HepG2 (cell line): ENCODE results near the gene C18orf63. TPM values are rescaled to one million over a fixed set of nuclear protein-coding genes. Genes with fewer than 3 reads are reported as not detected.

ENCODE experiments used
- ATAC-seq: fragments of 200-7000 bp; cut with Tn5 transposase; 3 replicates; pipeline ENCODE4 v1.9.1; 2020; ENCODE audit warnings: mild to moderate bottlenecking, moderate library complexity
- BruUV-seq: library from RNA; stranded (reverse); fragments of 400-500 nt; replicated peaks from 2 replicates; lab custom pipeline; 2021; lab: Mats Ljungman, UMichigan
- CTCF ChIA-PET: fragments of 300-600 bp; formaldehyde crosslinking; extraction: SDS; loops from one replicate; lab custom pipeline; 2021; ENCODE audit warnings: low total read pairs, inconsistent platforms, low intra/inter-chr PET ratio; lab: Yijun Ruan, JAX
- POLR2A ChIA-PET: fragments of 350-600 bp; sonication (Branson Sonifier 250); formaldehyde crosslinking; loops from one replicate; lab custom pipeline; 2020; ENCODE audit warnings: antibody characterized with exemption, inconsistent platforms; lab: Yijun Ruan, JAX
- DNase-seq: peaks from one replicate; pipeline ENCODE4 v3.0.0-alpha.2; 2015; ENCODE audit warnings: low spot score
- FAIRE-seq: peaks from 3 replicates; lab custom pipeline; 2011; peaks lifted over from hg19 to GRCh38; lab: Jason Lieb, UNC
- H2AFZ ChIP-seq: one replicate; pipeline ENCODE4 v1.6.1; 2011; ENCODE audit warnings: low read length, inconsistent platforms
- H3K27ac ChIP-seq: fragments of 300-600 bp; 3 replicates; pipeline ENCODE4 v1.8.0; 2011; ENCODE audit warnings: mixed run types, mild to moderate bottlenecking, mixed read lengths, low read length, inconsistent platforms; ENCODE audit not compliant: insufficient read depth; ENCODE audit errors: extremely low read length
- H3K27me3 ChIP-seq, 2 experiments: fragments of 200-600 bp in 1 of 2; 2 replicates in 1 of 2; 3 replicates in 1 of 2; pipeline versions ENCODE4 v1.6.0 to v1.8.0; 2011; ENCODE audit warnings: low read length in 2 of 2, mild to moderate bottlenecking in 2 of 2, moderate library complexity in 2 of 2, inconsistent platforms in 1 of 2; ENCODE audit not compliant: insufficient read depth in 2 of 2, control insufficient read depth in 1 of 2
- H3K36me3 ChIP-seq, 2 experiments: fragments of 200-600 bp in 1 of 2; replicated peaks in 1 of 2; 2 replicates in 1 of 2; 3 replicates in 1 of 2; pipeline versions ENCODE4 v1.5.1 to v1.8.0; 2011; ENCODE audit warnings: low read length in 2 of 2, inconsistent platforms in 1 of 2; ENCODE audit not compliant: insufficient read depth in 2 of 2, control insufficient read depth in 1 of 2
- H3K4me1 ChIP-seq: 2 replicates; pipeline ENCODE4 v1.5.1; 2012; ENCODE audit warnings: low read length, inconsistent platforms; ENCODE audit not compliant: insufficient read depth
- H3K4me2 ChIP-seq: 2 replicates; pipeline ENCODE4 v1.6.0; 2011; ENCODE audit warnings: low read depth, low read length, inconsistent platforms
- H3K4me3 ChIP-seq, 3 experiments: fragments of 200-600 bp in 1 of 3; sonication (generic), shearing (Covaris generic) in 1 of 3; replicated peaks in 1 of 3; 2 replicates each; pipeline ENCODE4 v1.5.1; 2011 to 2016; ENCODE audit warnings: low read length in 3 of 3, inconsistent platforms in 2 of 3, low read depth in 2 of 3, mild to moderate bottlenecking in 2 of 3, control low read depth in 1 of 3, mixed read lengths in 1 of 3; ENCODE audit not compliant: insufficient read depth in 1 of 3
- H3K79me2 ChIP-seq: one replicate; pipeline ENCODE4 v1.6.1; 2011; ENCODE audit warnings: low read length, inconsistent platforms; ENCODE audit not compliant: insufficient read depth
- H3K9ac ChIP-seq: 2 replicates; pipeline ENCODE4 v1.6.0; 2011; ENCODE audit warnings: mild to moderate bottlenecking, low read depth, low read length, inconsistent platforms; ENCODE audit not compliant: insufficient read depth
- H3K9me3 ChIP-seq: 2 replicates; pipeline ENCODE4 v1.5.1; 2012; ENCODE audit warnings: mild to moderate bottlenecking, low read length
- H4K20me1 ChIP-seq: 2 replicates; pipeline ENCODE4 v1.6.0; 2011; ENCODE audit warnings: inconsistent platforms, mild to moderate bottlenecking, low read length, moderate library complexity; ENCODE audit not compliant: insufficient read depth
- AGO1 ChIP-seq: fragments of 200-400 bp; formaldehyde crosslinking; IDR thresholded peaks from 2 replicates; pipeline ENCODE4 v1.6.1; 2017; ENCODE audit warnings: mild to moderate bottlenecking, low read depth, low read length, moderate library complexity; ENCODE audit not compliant: poor library complexity, severe bottlenecking
- IKZF1 ChIP-seq: fragments of 450-650 bp; IDR thresholded peaks from 2 replicates; pipeline ENCODE4 v1.7.1; 2016
- MYNN ChIP-seq: sonication (generic); formaldehyde crosslinking; IDR thresholded peaks from 2 replicates; pipeline ENCODE4 v1.4.0; 2020; ENCODE audit warnings: mild to moderate bottlenecking, low read depth, missing genetic modification reagents
- RORA ChIP-seq: sonication (generic); formaldehyde crosslinking; IDR thresholded peaks from 2 replicates; pipeline ENCODE4 v1.5.0; 2020; ENCODE audit warnings: mild to moderate bottlenecking, missing genetic modification reagents, moderate library complexity
- SNAPC2 ChIP-seq: sonication (generic); formaldehyde crosslinking; IDR thresholded peaks from 2 replicates; pipeline ENCODE4 v1.8.1; 2022; ENCODE audit warnings: mild to moderate bottlenecking, missing genetic modification reagents
- U2AF1 ChIP-seq: fragments of 200-400 bp; formaldehyde crosslinking; optimal IDR thresholded peaks from 2 replicates; pipeline ENCODE3; 2017; ENCODE audit warnings: mild to moderate bottlenecking, low read depth, low read length
- WIZ ChIP-seq: sonication (generic); formaldehyde crosslinking; IDR thresholded peaks from 2 replicates; pipeline ENCODE4 v1.5.1; 2020; ENCODE audit warnings: mild to moderate bottlenecking, missing genetic modification reagents
- ZNF530 ChIP-seq: sonication (generic); formaldehyde crosslinking; IDR thresholded peaks from 2 replicates; pipeline ENCODE4 v1.5.0; 2020; ENCODE audit warnings: low read depth, mild to moderate bottlenecking, missing genetic modification reagents
- ZNF629 ChIP-seq: sonication (generic); formaldehyde crosslinking; conservative IDR thresholded peaks from 2 replicates; pipeline ENCODE4 v1.5.0; 2020; ENCODE audit warnings: missing genetic modification reagents
- ZUFSP ChIP-seq: sonication (generic); formaldehyde crosslinking; IDR thresholded peaks from 2 replicates; pipeline ENCODE4 v1.9.0; 2021; ENCODE audit warnings: missing genetic modification reagents, mild to moderate bottlenecking, borderline replicate concordance
- WGBS: methylation state at CpG from one replicate; pipeline ENCODE4 v1.1.6; 2017; ENCODE audit warnings: low lambda C conversion rate; 5-methylcytosine and 5-hydroxymethylcytosine counted together
- in situ Hi-C: cut with HindIII; loops from 2 replicates; pipeline ENCODE4 v1.10.0; 2017; ENCODE audit warnings: low pct_unique_long_range_greater_than_20kb; ENCODE audit not compliant: extremely low pct_ligation_motif_present
- intact Hi-C: fragments of 100-400 bp; cut with micrococcal nuclease; formaldehyde crosslinking; loops from one replicate; pipeline ENCODE4 v1.10.0; 2022; ENCODE audit not compliant: unreplicated experiment
- polyA plus RNA-seq, 8 experiments: library from polyadenylated mRNA; depleted of rRNA in 3 of 8; stranded (reverse) in 7 of 8; unstranded in 1 of 8; fragments of >200 nt; fragmentation: Illumina TruSeq in 4 of 8; extraction: Trizol in 4 of 8; gene quantifications; 2 replicates each; pipeline versions ENCODE4 v1.2.1 to v1.2.3, GENCODE V29; 2011 to 2016; ENCODE audit warnings: low read depth in 4 of 8, missing spikeins in 1 of 8, mixed read lengths in 1 of 8; ENCODE audit not compliant: insufficient read depth in 1 of 8
- total RNA-seq, 5 experiments: library from RNA; depleted of rRNA; stranded (reverse); fragments of >200 nt; fragmentation: Illumina TruSeq; extraction: Trizol; gene quantifications; 2 replicates each; pipeline ENCODE4 v1.2.3, GENCODE V29; 2016; ENCODE audit warnings: low read depth in 1 of 5

The C18orf63 gene
- total and polyA plus RNA-seq, 2 of the 13 experiments (the other 11 are each of a cell fraction or from before 2014, with no cell fraction given): 0.01 TPM; not detected in 1

GRCh38 chr18:74377776-74378175 lies 62.1 kb downstream of the C18orf63 start:
- H3K79me2 ChIP-seq: no peaks in the 10 kb centered on the region
- no peak overlapping the region for H3K27ac ChIP-seq
- no peaks in the 10 kb centered on the region for H3K36me3 ChIP-seq
- no peak overlapping the region for H3K4me3 ChIP-seq
- peaks cover 1 to 34% of the 10 kb centered on the region in 2 experiments; a peak in 3 of 5 replicates for H3K27me3 ChIP-seq
- in situ Hi-C loops (no loop called here), intact Hi-C loops (no loop called here)
- no peaks in the 10 kb centered on the region for H3K9me3 ChIP-seq
- no peaks in the 10 kb centered on the region for H3K4me1 ChIP-seq
- ATAC-seq (no peak), DNase-seq (no peak), FAIRE-seq (no peak)
- H3K9ac ChIP-seq: no peak overlapping the region
- POLR2A ChIA-PET: no interaction called here
- no TSS peak for BruUV-seq
- no peak overlapping the region for H3K4me2 ChIP-seq
- CTCF ChIA-PET: no interaction called here
- H2AFZ ChIP-seq: no peak overlapping the region
- no peaks in the 10 kb centered on the region for H4K20me1 ChIP-seq
- TF ChIP-seq ZUFSP (CRISPR knock-in tag): no peak
- no peak for TF ChIP-seq IKZF1
- TF ChIP-seq U2AF1: no peak
- TF ChIP-seq SNAPC2: no peak
- no peak for TF ChIP-seq AGO1
- no peak for TF ChIP-seq ZNF530 (CRISPR knock-in tag)
- no peak for TF ChIP-seq RORA (CRISPR knock-in tag)
- no peak for TF ChIP-seq ZNF629 (CRISPR knock-in tag)
- no peak for TF ChIP-seq MYNN (CRISPR knock-in tag)
- TF ChIP-seq WIZ (CRISPR knock-in tag): no peak
- whole genome bisulfite sequencing: 0% methylated on average over 1 of the region's 1 CpG
